HG02623 (cell line): ENCODE results near the gene MAPK1.
"Not testable (repeated sequence)": the region's sequence is repeated elsewhere in the genome, so short reads cannot be mapped to it uniquely, and the experiment has no call there.

Source experiments
- ATAC-seq: cut with Tn5 transposase; IDR thresholded peaks from one replicate; pipeline ENCODE4 v1.9.1; 2021; ENCODE audit warnings: moderate library complexity; ENCODE audit not compliant: unreplicated experiment

MAPK1 gene

GRCh38 chr22:21793716-21794115 lies 73.7 kb downstream of the MAPK1 start:
- not testable (repeated sequence) for ATAC-seq

GRCh38 chr22:21791635-21792625 lies 75.5 kb downstream of the MAPK1 start:
- no peak for ATAC-seq

GRCh38 chr22:21790849-21791610 lies 76.4 kb downstream of the MAPK1 start:
- ATAC-seq: not testable (repeated sequence)

GRCh38 chr22:21790359-21790758 lies 77.1 kb downstream of the MAPK1 start:
- ATAC-seq: no peak

- not testable (repeated sequence) for ATAC-seq
Observed at GRCh38 chr22:21787565-21787964, 79.9 kb downstream of the MAPK1 start.

- ATAC-seq: no peak
Observed at GRCh38 chr22:21780259-21780658, 87.2 kb downstream of the MAPK1 start.

GRCh38 chr22:21779444-21779843 lies 88.0 kb downstream of the MAPK1 start:
- no peak for ATAC-seq

GRCh38 chr22:21778705-21779363 lies 88.6 kb downstream of the MAPK1 start:
- no peak for ATAC-seq

- no peak for ATAC-seq
Observed at GRCh38 chr22:21771631-21771976, 95.8 kb downstream of the MAPK1 start.

- no peak for ATAC-seq
Observed at GRCh38 chr22:21768435-21768834, 99.0 kb downstream of the MAPK1 start.

GRCh38 chr22:21766691-21767462 lies 100.6 kb downstream of the MAPK1 start:
- no peak for ATAC-seq

GRCh38 chr22:21765909-21766529 lies 101.4 kb downstream of the MAPK1 start:
- no peak for ATAC-seq

GRCh38 chr22:21764038-21764804 lies 103.2 kb downstream of the MAPK1 start:
- ATAC-seq: no peak

- no peak for ATAC-seq
Observed at GRCh38 chr22:21762712-21763581, 104.5 kb downstream of the MAPK1 start.

GRCh38 chr22:21761994-21762680 lies 105.3 kb downstream of the MAPK1 start:
- ATAC-seq: no peak

GRCh38 chr22:21761086-21761485 lies 106.4 kb downstream of the MAPK1 start:
- ATAC-seq: no peak

- no peak for ATAC-seq
Observed at GRCh38 chr22:21760640-21761039, 106.8 kb downstream of the MAPK1 start.
